ENCODE data around the gene DPY19L3. TPM values are rescaled to one million over a fixed set of nuclear protein-coding genes. Genes with fewer than 3 reads are reported as not detected.

Gene DPY19L3, protein sequence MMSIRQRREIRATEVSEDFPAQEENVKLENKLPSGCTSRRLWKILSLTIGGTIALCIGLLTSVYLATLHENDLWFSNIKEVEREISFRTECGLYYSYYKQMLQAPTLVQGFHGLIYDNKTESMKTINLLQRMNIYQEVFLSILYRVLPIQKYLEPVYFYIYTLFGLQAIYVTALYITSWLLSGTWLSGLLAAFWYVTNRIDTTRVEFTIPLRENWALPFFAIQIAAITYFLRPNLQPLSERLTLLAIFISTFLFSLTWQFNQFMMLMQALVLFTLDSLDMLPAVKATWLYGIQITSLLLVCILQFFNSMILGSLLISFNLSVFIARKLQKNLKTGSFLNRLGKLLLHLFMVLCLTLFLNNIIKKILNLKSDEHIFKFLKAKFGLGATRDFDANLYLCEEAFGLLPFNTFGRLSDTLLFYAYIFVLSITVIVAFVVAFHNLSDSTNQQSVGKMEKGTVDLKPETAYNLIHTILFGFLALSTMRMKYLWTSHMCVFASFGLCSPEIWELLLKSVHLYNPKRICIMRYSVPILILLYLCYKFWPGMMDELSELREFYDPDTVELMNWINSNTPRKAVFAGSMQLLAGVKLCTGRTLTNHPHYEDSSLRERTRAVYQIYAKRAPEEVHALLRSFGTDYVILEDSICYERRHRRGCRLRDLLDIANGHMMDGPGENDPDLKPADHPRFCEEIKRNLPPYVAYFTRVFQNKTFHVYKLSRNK
- total RNA-seq: 13.8 and 14.0 TPM in 2 replicates

DNA sequence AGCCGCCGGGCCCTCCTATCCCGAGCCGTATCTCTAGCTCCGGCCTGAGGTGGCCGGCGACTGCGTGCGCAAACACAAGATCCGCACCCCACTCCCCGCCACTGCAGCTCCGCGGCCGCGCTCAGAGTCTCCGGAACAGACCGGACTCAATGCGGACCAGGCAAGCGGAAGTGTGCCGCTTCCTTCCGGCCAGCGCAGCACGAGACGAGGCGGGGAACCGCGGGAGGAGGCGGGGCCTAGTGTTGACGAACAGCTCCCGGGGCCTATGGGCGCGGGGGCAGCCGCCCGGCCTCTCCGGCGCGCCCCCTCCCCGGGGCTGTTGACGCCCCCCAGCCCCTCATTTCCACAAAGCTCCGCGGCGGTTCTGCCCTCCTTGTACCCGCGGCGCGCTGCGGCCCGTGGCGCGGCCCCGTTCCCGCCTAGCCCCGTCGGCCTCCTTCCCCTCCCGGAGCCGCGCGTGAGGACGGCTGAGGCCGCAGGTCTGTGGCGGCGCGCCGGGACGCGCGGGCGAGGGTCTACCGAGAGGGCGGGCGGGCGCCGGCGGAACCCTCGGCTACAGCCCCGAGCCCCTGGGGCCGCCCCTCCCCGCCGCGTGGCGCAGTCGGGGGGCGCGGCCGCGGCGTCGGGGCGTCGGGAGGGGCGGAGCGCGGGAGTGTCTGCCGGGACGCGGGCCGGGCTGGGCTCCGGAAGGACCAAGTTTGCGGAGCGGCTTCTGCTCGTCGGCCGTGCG is at the start of gene DPY19L3:
Gene DPY19L3, plus strand, starts transcription at position 340 of the 730 bp plus-strand sequence. CDS start 2,484 bp downstream, outside the sequence.
- TF ChIP-seq, protein P1, sequence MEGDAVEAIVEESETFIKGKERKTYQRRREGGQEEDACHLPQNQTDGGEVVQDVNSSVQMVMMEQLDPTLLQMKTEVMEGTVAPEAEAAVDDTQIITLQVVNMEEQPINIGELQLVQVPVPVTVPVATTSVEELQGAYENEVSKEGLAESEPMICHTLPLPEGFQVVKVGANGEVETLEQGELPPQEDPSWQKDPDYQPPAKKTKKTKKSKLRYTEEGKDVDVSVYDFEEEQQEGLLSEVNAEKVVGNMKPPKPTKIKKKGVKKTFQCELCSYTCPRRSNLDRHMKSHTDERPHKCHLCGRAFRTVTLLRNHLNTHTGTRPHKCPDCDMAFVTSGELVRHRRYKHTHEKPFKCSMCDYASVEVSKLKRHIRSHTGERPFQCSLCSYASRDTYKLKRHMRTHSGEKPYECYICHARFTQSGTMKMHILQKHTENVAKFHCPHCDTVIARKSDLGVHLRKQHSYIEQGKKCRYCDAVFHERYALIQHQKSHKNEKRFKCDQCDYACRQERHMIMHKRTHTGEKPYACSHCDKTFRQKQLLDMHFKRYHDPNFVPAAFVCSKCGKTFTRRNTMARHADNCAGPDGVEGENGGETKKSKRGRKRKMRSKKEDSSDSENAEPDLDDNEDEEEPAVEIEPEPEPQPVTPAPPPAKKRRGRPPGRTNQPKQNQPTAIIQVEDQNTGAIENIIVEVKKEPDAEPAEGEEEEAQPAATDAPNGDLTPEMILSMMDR (conservative IDR thresholded peaks at IDR 0.05; ENCODE audit: low read depth, low read length): no peak
- DNase-seq (ENCODE audit: low read depth): no peak
- peak within 1 kb of the TSS; percentile 84 for H3K4me3 ChIP-seq (ENCODE audit: low read depth, low read length)

DNA sequence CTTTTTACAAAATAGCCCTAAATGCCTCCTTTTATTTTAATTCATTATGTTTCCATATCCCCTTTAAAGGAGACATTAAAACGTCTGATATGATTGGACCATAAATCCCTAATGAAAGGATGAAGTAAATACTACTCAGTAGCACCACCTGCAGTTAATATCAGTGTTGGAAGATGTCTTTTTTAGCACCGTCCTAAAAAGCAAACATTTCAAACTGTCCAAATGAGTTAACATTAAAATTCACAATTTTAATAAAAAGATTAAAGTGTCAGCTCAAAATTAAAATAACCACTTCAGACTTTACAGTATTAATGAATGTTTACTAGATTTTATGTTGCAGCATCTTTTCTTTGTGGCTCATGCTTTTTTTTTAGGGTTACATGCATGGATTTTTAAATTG is 47.9 kb upstream of the DPY19L3 start:
- TF ChIP-seq, protein P1 (conservative IDR thresholded peaks at IDR 0.05; ENCODE audit: low read depth, low read length): peak; percentile 26
- no peak for DNase-seq (ENCODE audit: low read depth)
- H3K4me3 ChIP-seq (ENCODE audit: low read depth, low read length): no peak overlapping the region

DNA sequence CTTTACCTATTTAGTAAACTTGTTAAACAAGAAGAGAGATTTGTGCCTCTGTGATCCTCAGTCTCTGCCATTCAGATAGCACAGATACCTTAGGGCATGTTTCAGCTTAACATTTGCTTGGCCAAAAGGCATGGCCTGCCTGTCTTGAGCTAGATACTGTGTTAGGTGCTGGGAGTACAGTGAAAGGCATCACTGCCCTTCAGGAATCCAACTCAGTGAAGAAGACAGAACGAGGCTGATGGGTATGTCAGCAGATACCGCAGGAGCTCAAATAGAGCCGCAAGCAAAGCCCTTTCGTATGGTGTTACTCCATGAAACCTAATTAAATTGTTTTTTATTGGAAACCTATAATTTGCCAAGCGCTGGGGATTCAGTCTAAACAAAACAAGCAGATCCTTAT is 47.2 kb upstream of the DPY19L3 start:
- DNase-seq (ENCODE audit: low read depth): no peak
- TF ChIP-seq, protein P1 (conservative IDR thresholded peaks at IDR 0.05; ENCODE audit: low read depth, low read length): no peak

DNA sequence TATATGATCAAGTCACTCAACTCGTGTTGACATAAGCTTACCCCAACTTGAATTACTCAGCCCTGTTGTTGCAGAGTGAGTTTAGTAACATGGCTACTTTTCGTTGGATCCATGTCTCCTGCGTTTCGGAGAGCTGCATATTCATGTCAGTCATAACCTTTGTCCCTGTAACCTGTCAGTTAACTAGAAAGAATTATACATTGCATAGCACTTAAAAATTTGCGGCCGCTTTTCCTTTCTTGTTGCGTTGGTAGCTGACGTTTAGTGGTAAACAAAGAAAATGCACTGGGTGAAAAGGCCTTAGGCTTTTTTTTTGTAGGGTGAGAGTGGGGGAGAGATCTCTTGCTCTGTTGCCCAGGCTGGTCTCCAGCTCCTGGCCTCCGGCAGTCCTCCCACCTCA is 46.0 kb upstream of the DPY19L3 start:
- H3K4me3 ChIP-seq (ENCODE audit: low read depth, low read length): no peak overlapping the region
- no peak for DNase-seq (ENCODE audit: low read depth)
- TF ChIP-seq, protein P1 (conservative IDR thresholded peaks at IDR 0.05; ENCODE audit: low read depth, low read length): no peak

More for the DNA sequence above, 47.2 kb upstream of the DPY19L3 start:
- H3K4me3 ChIP-seq (ENCODE audit: low read depth, low read length): no peak overlapping the region

DNA sequence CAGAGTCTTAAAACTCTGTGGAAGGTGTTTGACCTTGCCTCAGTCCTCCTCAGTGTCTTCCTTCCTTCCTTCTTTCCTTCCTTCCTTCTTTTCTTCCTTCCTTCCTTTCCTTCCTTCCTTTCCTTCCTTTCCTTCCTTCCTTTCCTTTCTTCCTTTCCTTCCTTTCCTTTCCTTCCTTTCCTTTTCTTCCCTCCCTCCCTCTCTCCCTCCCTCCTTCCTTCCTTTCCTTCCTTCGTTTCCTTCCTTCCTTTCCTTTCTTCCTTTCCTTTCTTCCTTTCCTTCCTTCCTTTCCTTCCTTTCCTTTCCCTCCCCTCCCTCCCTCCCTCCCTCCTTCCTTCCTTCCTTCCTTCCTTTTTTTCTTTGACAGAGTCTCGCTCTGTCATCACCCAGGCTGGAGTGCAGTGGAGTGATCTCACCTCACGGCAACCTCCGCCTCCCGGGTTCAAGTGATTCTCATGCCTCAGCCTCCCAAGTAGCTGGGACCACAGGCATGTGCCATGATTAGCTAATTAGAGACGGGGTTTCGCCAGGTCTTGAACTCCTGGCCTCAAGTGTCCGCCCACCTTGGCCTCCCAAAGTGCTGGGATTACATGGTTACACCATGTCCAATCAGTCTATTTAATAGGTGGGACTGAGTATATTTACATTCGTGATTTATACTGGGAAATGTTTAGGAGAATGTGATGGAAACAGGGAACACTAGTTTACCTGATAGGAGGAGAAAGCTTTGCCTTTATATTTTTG is 43.8 kb upstream of the DPY19L3 start:
- TF ChIP-seq, protein P1 (conservative IDR thresholded peaks at IDR 0.05; ENCODE audit: low read depth, low read length): no peak
- no peak overlapping the region for H3K4me3 ChIP-seq (ENCODE audit: low read depth, low read length)
- DNase-seq (ENCODE audit: low read depth): no peak

DNA sequence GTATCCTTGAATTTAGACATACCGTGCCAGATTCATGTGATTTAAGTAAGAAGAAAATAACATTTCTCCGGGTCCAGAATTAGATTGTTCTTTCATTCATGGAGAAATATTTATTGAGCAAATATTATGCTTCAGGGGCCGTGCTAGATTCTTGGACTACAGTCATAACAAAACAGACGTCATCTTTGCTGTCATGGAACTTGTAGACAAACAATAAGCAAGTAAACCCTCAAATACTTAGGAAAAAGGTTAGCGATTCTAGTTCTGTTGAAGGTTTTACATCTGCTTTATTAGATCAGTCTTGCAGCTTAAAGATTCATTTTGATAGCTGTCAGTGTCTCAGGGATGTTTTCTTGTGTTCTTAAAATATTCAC is 43.3 kb upstream of the DPY19L3 start:
- DNase-seq (ENCODE audit: low read depth): no peak
- H3K4me3 ChIP-seq (ENCODE audit: low read depth, low read length): no peak overlapping the region
- TF ChIP-seq, protein P1 (conservative IDR thresholded peaks at IDR 0.05; ENCODE audit: low read depth, low read length): no peak
